Effector memory CD4-positive, alpha-beta T cell (primary cell): ENCODE data around the gene DSCAML1.

Experiments
- DNase-seq, 3 donors: peaks; one replicate each; pipeline ENCODE4 v3.0.0-alpha.2; 2020
- H3K27ac ChIP-seq: 2 replicates; pipeline ENCODE4 v1.7.0; 2013; ENCODE audit warnings: mild to moderate bottlenecking, low read length, moderate library complexity; ENCODE audit not compliant: insufficient read depth, poor library complexity, severe bottlenecking
- H3K27me3 ChIP-seq: replicated peaks from 2 replicates; pipeline ENCODE4 v1.7.0; 2013; ENCODE audit warnings: mild to moderate bottlenecking, low read length; ENCODE audit not compliant: insufficient read depth, control insufficient read depth, poor library complexity, severe bottlenecking
- H3K36me3 ChIP-seq: 2 replicates; pipeline ENCODE4 v1.7.0; 2013; ENCODE audit warnings: mild to moderate bottlenecking, low read length, moderate library complexity; ENCODE audit not compliant: control insufficient read depth, insufficient read depth
- H3K4me1 ChIP-seq: 2 replicates; pipeline ENCODE4 v1.7.0; 2013; ENCODE audit warnings: low read length, mild to moderate bottlenecking; ENCODE audit not compliant: control insufficient read depth, insufficient read depth, poor library complexity, severe bottlenecking
- H3K4me3 ChIP-seq: 2 replicates; pipeline ENCODE4 v1.7.0; 2013; ENCODE audit warnings: low read length, low read depth, mild to moderate bottlenecking; ENCODE audit not compliant: insufficient read depth, poor library complexity, severe bottlenecking
- H3K9me3 ChIP-seq: 2 replicates; pipeline ENCODE4 v1.7.0; 2013; ENCODE audit warnings: mild to moderate bottlenecking, low read length, moderate library complexity; ENCODE audit not compliant: control insufficient read depth

DSCAML1 gene

GRCh38 chr11:117747892-117748291 lies 49.1 kb downstream of the DSCAML1 start:
- no peak for DNase-seq
- Histone ChIP-seq H3K27ac (no peak overlapping the region), H3K27me3 (peaks cover 4% of the 10 kb centered on the region), H3K9me3 (no peaks in the 10 kb centered on the region), H3K36me3 (no peaks in the 10 kb centered on the region), H3K4me3 (no peak overlapping the region), H3K4me1 (no peaks in the 10 kb centered on the region)

GRCh38 chr11:117745346-117745745 lies 51.7 kb downstream of the DSCAML1 start:
- DNase-seq: no peak
- Histone ChIP-seq H3K27me3 (peaks cover 8% of the 10 kb centered on the region), H3K4me1 (no peaks in the 10 kb centered on the region), H3K4me3 (no peak overlapping the region), H3K9me3 (no peaks in the 10 kb centered on the region), H3K27ac (no peak overlapping the region), H3K36me3 (no peaks in the 10 kb centered on the region)

GRCh38 chr11:117744471-117745150 lies 52.4 kb downstream of the DSCAML1 start:
- Histone ChIP-seq H3K4me1 (no peaks in the 10 kb centered on the region), H3K9me3 (no peaks in the 10 kb centered on the region), H3K36me3 (no peaks in the 10 kb centered on the region), H3K27me3 (peaks cover 8% of the 10 kb centered on the region), H3K27ac (no peak overlapping the region), H3K4me3 (no peak overlapping the region)
- DNase-seq: no peak

GRCh38 chr11:117743121-117743815 lies 53.7 kb downstream of the DSCAML1 start:
- Histone ChIP-seq H3K4me3 (no peak overlapping the region), H3K27ac (no peak overlapping the region), H3K36me3 (no peaks in the 10 kb centered on the region), H3K4me1 (no peaks in the 10 kb centered on the region), H3K9me3 (no peaks in the 10 kb centered on the region), H3K27me3 (peaks cover 8% of the 10 kb centered on the region)
- no peak for DNase-seq

- no peak for DNase-seq
- H3K36me3 ChIP-seq: no peaks in the 10 kb centered on the region
- H3K9me3 ChIP-seq: no peaks in the 10 kb centered on the region
- no peak overlapping the region for H3K27ac ChIP-seq
- no peaks in the 10 kb centered on the region for H3K4me1 ChIP-seq
- H3K4me3 ChIP-seq: no peak overlapping the region
- peaks cover 4% of the 10 kb centered on the region for H3K27me3 ChIP-seq
Observed at GRCh38 chr11:117738246-117738957, 58.6 kb downstream of the DSCAML1 start.

- no peaks in the 10 kb centered on the region for H3K9me3 ChIP-seq
- H3K27ac ChIP-seq: no peak overlapping the region
- no peak overlapping the region for H3K4me3 ChIP-seq
- no peaks in the 10 kb centered on the region for H3K4me1 ChIP-seq
- H3K36me3 ChIP-seq: no peaks in the 10 kb centered on the region
- no peaks in the 10 kb centered on the region for H3K27me3 ChIP-seq
- no peak for DNase-seq
Observed at GRCh38 chr11:117735350-117735977, 61.6 kb downstream of the DSCAML1 start.

- Histone ChIP-seq H3K4me1 (no peaks in the 10 kb centered on the region), H3K27ac (no peak overlapping the region), H3K9me3 (no peaks in the 10 kb centered on the region), H3K4me3 (no peak overlapping the region), H3K27me3 (no peaks in the 10 kb centered on the region), H3K36me3 (no peaks in the 10 kb centered on the region)
- no peak for DNase-seq
Observed at GRCh38 chr11:117734601-117735024, 62.4 kb downstream of the DSCAML1 start.

GRCh38 chr11:117733316-117733715 lies 63.7 kb downstream of the DSCAML1 start:
- no peaks in the 10 kb centered on the region for H3K36me3 ChIP-seq
- H3K27ac ChIP-seq: no peak overlapping the region
- no peaks in the 10 kb centered on the region for H3K4me1 ChIP-seq
- no peak for DNase-seq
- no peaks in the 10 kb centered on the region for H3K27me3 ChIP-seq
- H3K9me3 ChIP-seq: no peaks in the 10 kb centered on the region
- H3K4me3 ChIP-seq: no peak overlapping the region

- no peaks in the 10 kb centered on the region for H3K9me3 ChIP-seq
- no peak for DNase-seq
- no peaks in the 10 kb centered on the region for H3K27me3 ChIP-seq
- no peak overlapping the region for H3K27ac ChIP-seq
- no peaks in the 10 kb centered on the region for H3K4me1 ChIP-seq
- no peaks in the 10 kb centered on the region for H3K36me3 ChIP-seq
- no peak overlapping the region for H3K4me3 ChIP-seq
Observed at GRCh38 chr11:117731722-117732290, 65.2 kb downstream of the DSCAML1 start.
